Motor neuron (in vitro differentiated cells): ENCODE results near the gene NPAS3. TPM values are rescaled to one million over a fixed set of nuclear protein-coding genes. Genes with fewer than 3 reads are reported as not detected.
A peak's percentile ranks its signal among the peaks of the same experiment; 100 is the strongest.

ENCODE experiments used
- ATAC-seq, 8 experiments: fragments of 200-7000 bp; cut with Tn5 transposase; replicated peaks in 6 of 8; 2 replicates each; pipeline ENCODE4 v1.8.0; 2021; ENCODE audit warnings: mild to moderate bottlenecking in 8 of 8, moderate library complexity in 8 of 8
- H3K27ac ChIP-seq, 2 donors: fragments of 250-450 bp; sonication (Bioruptor Pico); 2 replicates each; pipeline ENCODE4 v1.9.0; 2021; ENCODE audit warnings: antibody characterized with exemption in 2 of 2, mild to moderate bottlenecking in 2 of 2, moderate library complexity in 1 of 2
- H3K4me1 ChIP-seq, 2 donors: fragments of 250-450 bp; sonication (Bioruptor Pico); replicated peaks in 1 of 2; 2 replicates each; pipeline ENCODE4 v1.6.1; 2021; ENCODE audit warnings: antibody characterized with exemption in 2 of 2, mild to moderate bottlenecking in 2 of 2, moderate library complexity in 1 of 2
- H3K4me3 ChIP-seq, 5 donors: fragments of 250-450 bp; sonication (Bioruptor Pico); 2 replicates each; pipeline ENCODE4 v1.9.0; 2021; ENCODE audit warnings: antibody characterized with exemption in 5 of 5, mild to moderate bottlenecking in 5 of 5, moderate library complexity in 4 of 5
- WGBS, 10 experiments: fragments of 450-650 bp; shearing (Covaris generic); methylation state at CpG; one replicate each; pipeline ENCODE4 v1.0.0; 2022; 5-methylcytosine and 5-hydroxymethylcytosine counted together
- in situ Hi-C, 9 experiments: fragments of 400-800 bp; cut with MboI; loops; one replicate each; pipeline ENCODE4 v1.15.0; 2021; ENCODE audit warnings: low sequenced_read_pairs in 9 of 9, low pct_unique_long_range_greater_than_20kb in 2 of 9; ENCODE audit not compliant: unreplicated experiment in 9 of 9
- total RNA-seq, 8 experiments: library from RNA; unstranded; fragments of 300-600 nt; gene quantifications; 2 replicates each; pipeline versions ENCODE4 v1.2.3 to v1.2.4, GENCODE V29; 2022

NPAS3 gene
- total RNA-seq, 8 experiments from 2014 or later: 0.22 to 45.8 (median 11.7) TPM; not detected in 1

- 29 to 98% (median 83%) methylated on average over 1 to 4 of the region's 4 CpGs for WGBS, 10 experiments
- no peak overlapping the region for H3K27ac ChIP-seq
- ATAC-seq: no peak
- in situ Hi-C loops: no loop called here
- H3K4me3 ChIP-seq: no peak overlapping the region
- H3K4me1 ChIP-seq: peaks cover 66 to 79% of the 10 kb centered on the region in 2 donors
Observed at GRCh38 chr14:33567731-33568130, 629.1 kb downstream of the NPAS3 start.

GRCh38 chr14:33568935-33569579, 630.4 kb downstream of the NPAS3 start:
- 13 to 100% (median 86%) methylated on average over 1 to 3 of the region's 3 CpGs; no CpG with 5 or more reads in 1 of the 10 experiments for WGBS, 10 experiments
- in situ Hi-C loops: no loop called here
- Histone ChIP-seq H3K4me3 (no peak overlapping the region), H3K27ac (no peak overlapping the region), H3K4me1 (peaks cover 66 to 78% of the 10 kb centered on the region in 2 donors)
- peak in 3 of 8 experiments; percentile 50 to 83 (median 52) for ATAC-seq

GRCh38 chr14:33569821-33570687, 631.4 kb downstream of the NPAS3 start:
- in situ Hi-C loops: no loop called here
- WGBS, 10 experiments: 23 to 78% (median 55%) methylated on average over 2 to 10 of the region's 10 CpGs
- H3K4me1 ChIP-seq: peaks cover 58 to 68% of the 10 kb centered on the region in 2 donors

GRCh38 chr14:33570694-33571310, 632.1 kb downstream of the NPAS3 start:
- Histone ChIP-seq H3K4me3 (no peak overlapping the region), H3K27ac (peak overlapping the region in 1 of 2 donors; percentile 15), H3K4me1 (peaks cover 51 to 61% of the 10 kb centered on the region in 2 donors)
- in situ Hi-C loops: no loop called here
- ATAC-seq: peak in 2 of 8 experiments; percentile 2 to 9
- 31 to 80% (median 62%) methylated on average over 1 to 5 of the region's 5 CpGs for WGBS, 10 experiments

More at GRCh38 chr14:33569821-33570687, 631.4 kb downstream of the NPAS3 start:
- Histone ChIP-seq H3K4me3 (no peak overlapping the region), H3K27ac (no peak overlapping the region)
- ATAC-seq: peak in 6 of 8 experiments; percentile 29 to 51 (median 44)

DNA sequence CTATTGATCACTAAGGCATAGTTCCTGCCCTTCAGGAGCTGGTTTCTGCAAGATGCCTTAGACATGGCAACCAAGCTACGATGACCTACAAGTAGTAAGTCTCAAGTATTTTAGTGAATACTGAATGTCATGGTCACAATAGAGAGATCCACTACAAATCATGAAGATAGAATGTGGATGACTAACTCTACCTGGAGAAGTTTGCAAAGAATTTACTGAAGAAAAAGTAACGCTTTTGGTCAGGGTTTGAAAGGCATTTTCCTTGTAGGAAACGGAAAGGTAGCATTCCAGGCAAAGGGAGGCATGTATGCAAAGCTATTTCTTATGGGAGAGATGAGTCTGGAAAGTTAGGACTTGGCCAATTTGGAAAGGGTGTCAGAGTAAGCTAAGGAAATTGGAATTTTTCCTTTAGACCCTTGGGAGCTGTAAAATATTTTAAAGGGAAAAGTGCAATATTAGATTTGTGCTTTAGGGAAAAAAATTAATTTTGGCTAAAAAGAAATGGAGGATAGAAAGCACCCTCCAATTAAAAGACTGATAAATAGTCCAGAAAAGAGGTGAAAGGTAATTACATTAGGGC, 634.7 kb downstream of the NPAS3 start:
- ATAC-seq: no peak
- Histone ChIP-seq H3K4me3 (no peak overlapping the region), H3K4me1 (peaks cover 28 to 35% of the 10 kb centered on the region in 2 donors), H3K27ac (no peak overlapping the region)
- in situ Hi-C loops: no loop called here
- WGBS, 10 experiments: 54 to 100% (median 90%) methylated on average over 2 to 3 of the region's 3 CpGs; no CpG with 5 or more reads in 1 of the 10 experiments

- no peak overlapping the region for H3K4me3 ChIP-seq
- in situ Hi-C loops: no loop called here
- ATAC-seq: no peak
- H3K4me1 ChIP-seq: peaks cover 7 to 11% of the 10 kb centered on the region in 2 donors
- 54 to 96% (median 90%) methylated on average over 3 to 7 of the region's 7 CpGs for WGBS, 10 experiments
- H3K27ac ChIP-seq: no peak overlapping the region
Observed at GRCh38 chr14:33576014-33576413, 637.3 kb downstream of the NPAS3 start.

DNA sequence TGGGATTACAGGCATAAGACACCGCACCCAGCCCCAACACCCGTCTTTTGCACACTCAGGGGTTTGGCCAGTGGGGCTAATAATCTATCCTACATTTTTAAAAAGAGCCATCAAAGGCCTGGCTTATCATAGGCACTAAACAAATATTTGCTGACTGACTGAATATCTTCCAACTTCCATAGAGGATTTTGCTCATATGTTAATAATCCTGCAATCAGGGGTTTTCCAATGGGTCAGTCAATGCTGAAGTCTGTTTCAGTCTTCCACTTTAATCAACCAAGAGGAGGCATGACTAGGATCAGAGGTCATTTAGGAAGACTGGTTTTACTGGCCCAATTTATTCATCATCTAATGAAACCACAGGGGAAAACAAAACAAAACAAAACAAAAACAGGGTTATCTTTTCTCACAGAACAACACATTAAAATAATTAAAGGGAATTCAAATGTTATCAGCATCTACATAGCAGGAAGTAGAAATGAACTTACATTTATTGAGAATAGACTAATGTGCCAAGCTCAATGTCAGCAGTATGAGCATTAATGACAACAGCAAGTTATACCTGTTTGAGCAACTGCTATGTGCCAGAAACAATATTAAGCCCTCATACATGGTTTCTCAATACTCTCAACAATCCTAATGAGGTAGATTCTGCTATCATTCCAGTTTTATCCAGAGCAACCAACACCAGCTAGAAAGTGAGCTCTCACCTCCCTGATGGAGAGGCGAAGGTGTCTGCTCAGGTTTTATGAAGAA, 640.0 kb downstream of the NPAS3 start:
- Histone ChIP-seq H3K4me1 (no peaks in the 10 kb centered on the region), H3K4me3 (no peak overlapping the region), H3K27ac (no peak overlapping the region)
- ATAC-seq: no peak
- WGBS, 10 experiments: 86 to 100% (median 100%) methylated on average over 1 of the region's 3 CpGs; no CpG with 5 or more reads in 5 of the 10 experiments
- in situ Hi-C loops: no loop called here

- Histone ChIP-seq H3K27ac (no peak overlapping the region), H3K4me1 (no peaks in the 10 kb centered on the region), H3K4me3 (no peak overlapping the region)
- no peak for ATAC-seq
- in situ Hi-C loops: no loop called here
- WGBS, 10 experiments: 60 to 90% (median 83%) methylated on average over 1 to 9 of the region's 9 CpGs; no CpG with 5 or more reads in 2 of the 10 experiments
Observed at GRCh38 chr14:33580231-33580749, 641.6 kb downstream of the NPAS3 start.

DNA sequence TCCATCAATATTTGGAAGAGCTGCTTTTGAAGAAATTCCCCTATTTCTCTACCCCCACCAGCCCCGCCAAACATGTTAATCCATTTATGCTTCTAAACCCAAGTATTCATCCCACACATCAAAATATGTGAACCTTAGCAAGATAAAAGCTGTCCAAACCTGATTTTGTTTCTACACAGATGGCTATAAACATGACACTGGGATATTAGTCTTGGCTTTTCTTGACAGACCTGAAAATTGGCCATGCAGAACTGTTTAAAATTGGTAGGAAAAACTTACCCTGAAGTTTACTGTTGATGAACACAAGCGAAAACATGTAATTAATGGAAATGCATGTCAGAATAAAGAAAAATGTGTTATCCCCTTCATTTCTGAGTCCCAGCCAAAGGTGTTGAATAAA, 642.2 kb downstream of the NPAS3 start:
- 63 to 100% (median 94%) methylated on average over 1 to 2 of the region's 2 CpGs; no CpG with 5 or more reads in 1 of the 10 experiments for WGBS, 10 experiments
- no peak overlapping the region for H3K27ac ChIP-seq
- no peak for ATAC-seq
- in situ Hi-C loops: no loop called here
- H3K4me3 ChIP-seq: no peak overlapping the region
- H3K4me1 ChIP-seq: no peaks in the 10 kb centered on the region

GRCh38 chr14:33584697-33585096, 646.0 kb downstream of the NPAS3 start:
- Histone ChIP-seq H3K27ac (no peak overlapping the region), H3K4me3 (no peak overlapping the region), H3K4me1 (no peaks in the 10 kb centered on the region)
- 14 to 100% (median 88%) methylated on average over 1 to 2 of the region's 2 CpGs; no CpG with 5 or more reads in 1 of the 10 experiments for WGBS, 10 experiments
- in situ Hi-C loops: no loop called here
- peak in 3 of 8 experiments; percentile 72 to 85 (median 79) for ATAC-seq

- in situ Hi-C loops: no loop called here
- no peak overlapping the region for H3K4me3 ChIP-seq
Observed at GRCh38 chr14:33586806-33587205, 648.1 kb downstream of the NPAS3 start.

GRCh38 chr14:33587791-33588190, 649.1 kb downstream of the NPAS3 start:
- WGBS, 10 experiments: 27 to 100% (median 77%) methylated on average over 1 to 5 of the region's 5 CpGs
- in situ Hi-C loops: no loop called here
- ATAC-seq: no peak
- Histone ChIP-seq H3K4me1 (no peaks in the 10 kb centered on the region), H3K27ac (no peak overlapping the region), H3K4me3 (no peak overlapping the region)

More at GRCh38 chr14:33586806-33587205, 648.1 kb downstream of the NPAS3 start:
- Histone ChIP-seq H3K4me1 (no peaks in the 10 kb centered on the region), H3K27ac (no peak overlapping the region)
- no peak for ATAC-seq
- WGBS, 10 experiments: 72 to 100% (median 91%) methylated on average over 1 to 4 of the region's 4 CpGs; no CpG with 5 or more reads in 2 of the 10 experiments
